Measurements from ENCODE around the gene ZNF674.

Gene ZNF674

DNA sequence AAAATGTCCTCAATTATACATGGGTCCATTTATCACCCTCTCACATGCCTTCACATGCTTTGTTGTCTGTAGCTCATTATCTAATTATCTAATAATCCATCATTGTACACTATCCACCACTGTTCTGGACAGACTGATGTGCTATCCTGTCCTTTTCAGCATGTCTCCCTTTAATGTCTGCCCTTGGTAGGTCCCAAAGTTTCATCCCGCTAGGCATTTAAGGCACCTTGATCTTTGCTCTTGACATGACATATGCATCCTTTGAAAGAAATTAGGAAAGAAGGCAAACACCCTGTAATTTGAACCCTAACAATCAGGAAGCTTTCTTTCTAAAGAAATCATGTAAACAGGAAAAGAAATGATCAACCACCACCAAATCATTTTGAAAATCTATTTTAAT lies 34.0 kb upstream of the ZNF674 start:
- no peak for DNase-seq (ENCODE audit: low read depth in 1 of 2, low spot score in 1 of 2)
- H3K27ac ChIP-seq (replicated peaks), result no peak overlapping the region
- TF ChIP-seq POLR2AphosphoS5 (IDR thresholded peaks at IDR 0.05; ENCODE audit: low read depth), result no peak
- TF ChIP-seq REST (IDR thresholded peaks at IDR 0.05; ENCODE audit: insufficient replicate concordance, low read depth), result no peak
- TF ChIP-seq SPI1 (IDR thresholded peaks at IDR 0.05; ENCODE audit: borderline replicate concordance, low read depth), result no peak
- TF ChIP-seq, protein P1, sequence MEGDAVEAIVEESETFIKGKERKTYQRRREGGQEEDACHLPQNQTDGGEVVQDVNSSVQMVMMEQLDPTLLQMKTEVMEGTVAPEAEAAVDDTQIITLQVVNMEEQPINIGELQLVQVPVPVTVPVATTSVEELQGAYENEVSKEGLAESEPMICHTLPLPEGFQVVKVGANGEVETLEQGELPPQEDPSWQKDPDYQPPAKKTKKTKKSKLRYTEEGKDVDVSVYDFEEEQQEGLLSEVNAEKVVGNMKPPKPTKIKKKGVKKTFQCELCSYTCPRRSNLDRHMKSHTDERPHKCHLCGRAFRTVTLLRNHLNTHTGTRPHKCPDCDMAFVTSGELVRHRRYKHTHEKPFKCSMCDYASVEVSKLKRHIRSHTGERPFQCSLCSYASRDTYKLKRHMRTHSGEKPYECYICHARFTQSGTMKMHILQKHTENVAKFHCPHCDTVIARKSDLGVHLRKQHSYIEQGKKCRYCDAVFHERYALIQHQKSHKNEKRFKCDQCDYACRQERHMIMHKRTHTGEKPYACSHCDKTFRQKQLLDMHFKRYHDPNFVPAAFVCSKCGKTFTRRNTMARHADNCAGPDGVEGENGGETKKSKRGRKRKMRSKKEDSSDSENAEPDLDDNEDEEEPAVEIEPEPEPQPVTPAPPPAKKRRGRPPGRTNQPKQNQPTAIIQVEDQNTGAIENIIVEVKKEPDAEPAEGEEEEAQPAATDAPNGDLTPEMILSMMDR (IDR thresholded peaks at IDR 0.05; ENCODE audit: insufficient read depth, low read length), result no peak
- no peak for TF ChIP-seq GABPA (IDR thresholded peaks at IDR 0.05; ENCODE audit: low read depth)
- H3K4me3 ChIP-seq (replicated peaks; ENCODE audit: insufficient read depth, low read length), result no peak overlapping the region
- H3K27me3 ChIP-seq (ENCODE audit: insufficient read depth, poor library complexity, severe bottlenecking), result no peaks in the 10 kb centered on the region

DNA sequence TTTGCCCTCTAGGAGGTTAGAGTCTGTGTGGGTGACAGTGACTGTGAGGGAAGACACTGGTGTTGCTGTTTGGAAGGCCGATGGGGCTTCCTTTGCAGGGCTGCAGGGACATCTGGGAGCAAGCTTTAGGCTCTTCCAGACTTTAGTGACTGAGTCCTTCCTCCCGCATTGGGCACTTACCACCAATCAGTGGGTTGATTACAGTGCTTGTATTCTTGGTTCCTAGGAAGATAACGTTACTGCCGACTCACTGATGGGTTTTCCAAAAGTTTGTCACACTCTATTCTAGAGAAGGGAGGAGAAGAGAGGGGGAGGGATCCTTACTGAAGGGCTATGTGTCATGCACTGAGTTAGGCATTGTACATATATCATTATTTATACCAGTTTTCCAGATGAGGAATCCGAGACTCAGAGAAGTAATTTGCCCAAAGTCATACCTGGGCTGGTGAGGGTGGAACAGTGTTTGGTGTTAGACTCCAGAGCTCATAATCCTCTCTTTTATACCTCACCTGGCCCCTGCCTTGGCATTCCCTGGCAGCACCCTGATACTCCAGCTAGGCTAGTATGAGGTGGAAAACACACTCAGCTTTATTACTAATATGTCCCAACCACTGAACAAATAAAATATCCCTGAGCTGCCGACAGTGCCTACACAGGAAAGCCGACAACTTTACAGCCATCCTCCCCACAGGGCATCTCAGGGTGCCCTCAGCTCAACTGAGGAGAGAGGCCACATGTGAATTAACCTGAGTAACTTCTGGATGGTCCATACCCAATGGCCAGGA lies 32.2 kb upstream of the ZNF674 start:
- H3K27ac ChIP-seq (replicated peaks), result no peak overlapping the region
- no peak for TF ChIP-seq SPI1 (IDR thresholded peaks at IDR 0.05; ENCODE audit: borderline replicate concordance, low read depth)
- TF ChIP-seq REST (IDR thresholded peaks at IDR 0.05; ENCODE audit: insufficient replicate concordance, low read depth), result no peak
- no peak for DNase-seq (ENCODE audit: low read depth in 1 of 2, low spot score in 1 of 2)
- H3K27me3 ChIP-seq (ENCODE audit: insufficient read depth, poor library complexity, severe bottlenecking), result no peaks in the 10 kb centered on the region
- H3K4me3 ChIP-seq (replicated peaks; ENCODE audit: insufficient read depth, low read length), result no peak overlapping the region

GRCh38 chrX:46576458-46576857 lies 31.2 kb upstream of the ZNF674 start:
- Histone ChIP-seq H3K27ac (replicated peaks) (no peak overlapping the region), H3K27me3 (ENCODE audit: insufficient read depth, poor library complexity, severe bottlenecking) (no peaks in the 10 kb centered on the region), H3K4me3 (replicated peaks; ENCODE audit: insufficient read depth, low read length) (no peak overlapping the region; the same call in 1 of the 2 replicates)
- DNase-seq (ENCODE audit: low read depth in 1 of 2, low spot score in 1 of 2), result no peak
- TF ChIP-seq POLR2AphosphoS5 (IDR thresholded peaks at IDR 0.05; ENCODE audit: low read depth) (no peak), SPI1 (IDR thresholded peaks at IDR 0.05; ENCODE audit: borderline replicate concordance, low read depth) (no peak), GABPA (IDR thresholded peaks at IDR 0.05; ENCODE audit: low read depth) (no peak), REST (IDR thresholded peaks at IDR 0.05; ENCODE audit: insufficient replicate concordance, low read depth) (no peak)
- TF ChIP-seq, protein P1 (IDR thresholded peaks at IDR 0.05; ENCODE audit: insufficient read depth, low read length), result no peak
